Measurements from ENCODE around the gene PLXDC2. TPM values are rescaled to one million over a fixed set of nuclear protein-coding genes. Genes with fewer than 3 reads are reported as not detected.

The PLXDC2 gene
- total RNA-seq, 3 donors from 2014 or later, result 63.9 to 125 (median 101) TPM

- Histone ChIP-seq H3K9me3 (no peaks in the 10 kb centered on the region), H3K27me3 (no peaks in the 10 kb centered on the region), H3K4me1 (peaks cover 0 to 7% of the 10 kb centered on the region in 2 donors), H3K27ac (peak overlapping the region; percentile 52 to 71), H3K36me3 (no peaks in the 10 kb centered on the region), H3K4me3 (no peak overlapping the region)
- no peak for TF ChIP-seq CTCF (IDR thresholded peaks at IDR 0.05)
- TF ChIP-seq POLR2A (IDR thresholded peaks at IDR 0.05), result no peak
- TF ChIP-seq POLR2AphosphoS5 (IDR thresholded peaks at IDR 0.05), result no peak
- intact Hi-C loops (cut with DNase I; ENCODE audit: low total_unique reads), result no loop called here
- DNase-seq (ENCODE audit: low spot score in 2 of 2), result no peak
Observed at GRCh38 chr10:19928936-19929335, 112.7 kb downstream of the PLXDC2 start.

DNA sequence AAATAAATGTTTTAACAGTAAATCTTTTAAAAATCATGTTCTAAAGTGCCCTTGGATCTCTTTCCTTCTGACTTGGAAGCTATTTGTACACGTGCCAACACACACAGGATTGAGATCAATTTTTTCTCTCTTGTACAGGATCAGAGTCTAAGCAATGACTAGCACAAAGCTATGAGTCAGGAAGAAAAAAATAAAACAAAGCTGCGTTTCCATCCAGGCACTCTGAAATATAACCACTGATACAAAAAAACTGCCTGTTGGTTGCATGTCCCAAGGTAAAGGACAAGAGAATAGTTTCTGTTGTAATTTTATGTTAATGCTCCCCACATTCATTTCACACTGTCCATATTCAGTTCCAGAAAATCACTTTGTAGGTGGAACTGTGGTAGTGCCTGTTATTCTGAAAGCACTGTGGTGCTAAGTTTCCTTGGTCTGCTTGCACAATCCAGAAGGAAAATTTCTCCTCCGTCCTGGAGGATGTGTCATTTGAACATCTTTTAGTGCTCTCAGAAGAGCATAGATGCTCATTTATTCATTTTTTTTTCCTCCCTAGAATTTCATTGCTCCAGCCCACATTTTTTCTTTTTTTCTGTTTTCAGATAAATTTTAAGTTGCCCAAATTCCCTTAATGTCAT lies 113.4 kb downstream of the PLXDC2 start:
- intact Hi-C loops (cut with DNase I; ENCODE audit: low total_unique reads), result no loop called here
- Histone ChIP-seq H3K27ac (peak overlapping the region; percentile 52 to 71), H3K36me3 (no peaks in the 10 kb centered on the region), H3K4me1 (peaks cover 0 to 7% of the 10 kb centered on the region in 2 donors), H3K4me3 (no peak overlapping the region), H3K9me3 (no peaks in the 10 kb centered on the region), H3K27me3 (no peaks in the 10 kb centered on the region)
- DNase-seq (ENCODE audit: low spot score in 2 of 2), result no peak
- TF ChIP-seq POLR2AphosphoS5 (IDR thresholded peaks at IDR 0.05) (peak in 1 of 3 donors; percentile 19), POLR2A (IDR thresholded peaks at IDR 0.05) (no peak), CTCF (IDR thresholded peaks at IDR 0.05) (no peak)

- Histone ChIP-seq H3K36me3 (no peaks in the 10 kb centered on the region), H3K4me1 (peaks cover 0 to 7% of the 10 kb centered on the region in 2 donors), H3K27ac (peak overlapping the region; percentile 71 to 85), H3K4me3 (no peak overlapping the region), H3K9me3 (no peaks in the 10 kb centered on the region), H3K27me3 (no peaks in the 10 kb centered on the region)
- intact Hi-C loops (cut with DNase I; ENCODE audit: low total_unique reads), result no loop called here
- TF ChIP-seq POLR2A (IDR thresholded peaks at IDR 0.05) (no peak), CTCF (IDR thresholded peaks at IDR 0.05) (no peak), POLR2AphosphoS5 (IDR thresholded peaks at IDR 0.05) (no peak)
- no peak for DNase-seq (ENCODE audit: low spot score in 2 of 2)
Observed at GRCh38 chr10:19930936-19931893, 115.0 kb downstream of the PLXDC2 start.

DNA sequence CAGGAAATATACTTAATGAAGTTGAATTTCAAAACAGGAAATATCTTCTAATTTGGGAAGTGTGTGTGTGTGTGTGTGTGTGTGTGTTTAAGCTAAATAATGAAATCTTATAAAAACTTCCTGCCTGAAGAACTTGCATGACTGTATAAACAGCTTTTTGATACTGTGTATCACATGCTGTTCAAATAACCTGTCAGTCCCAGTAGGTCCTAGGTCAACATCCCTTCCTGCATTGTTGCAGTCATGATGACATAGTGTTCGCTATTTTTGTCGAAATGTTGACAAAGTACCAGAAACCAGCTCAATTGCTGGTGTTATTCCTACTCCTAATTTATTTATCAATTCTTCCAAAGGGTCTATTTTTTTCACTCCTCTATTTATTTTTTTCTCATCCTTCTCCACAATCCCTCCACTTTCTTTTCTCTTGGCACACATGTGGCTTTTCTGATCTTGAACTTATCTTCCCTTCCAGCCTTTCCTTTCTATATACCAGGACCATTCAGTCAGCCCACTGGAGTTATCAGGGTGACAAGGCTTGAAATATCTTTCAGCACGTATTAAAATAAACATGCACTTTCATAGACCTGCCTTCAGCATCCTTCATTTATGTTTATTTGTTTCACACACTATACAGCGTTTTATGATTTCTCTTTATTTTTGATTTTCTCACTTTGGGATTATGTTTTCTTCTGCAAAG lies 115.8 kb downstream of the PLXDC2 start:
- Histone ChIP-seq H3K9me3 (no peaks in the 10 kb centered on the region), H3K4me1 (peaks cover 0 to 7% of the 10 kb centered on the region in 2 donors), H3K36me3 (no peaks in the 10 kb centered on the region), H3K4me3 (no peak overlapping the region), H3K27me3 (no peaks in the 10 kb centered on the region), H3K27ac (peak overlapping the region; percentile 71 to 85)
- intact Hi-C loops (cut with DNase I; ENCODE audit: low total_unique reads), result no loop called here
- DNase-seq (ENCODE audit: low spot score in 2 of 2), result no peak
- no peak for TF ChIP-seq POLR2AphosphoS5 (IDR thresholded peaks at IDR 0.05)
- no peak for TF ChIP-seq POLR2A (IDR thresholded peaks at IDR 0.05)
- no peak for TF ChIP-seq CTCF (IDR thresholded peaks at IDR 0.05)
